Left ventricle myocardium inferior (tissue), 1 donor: ENCODE data around the gene TMEM120B. TPM values are rescaled to one million over a fixed set of nuclear protein-coding genes. Genes with fewer than 3 reads are reported as not detected.
A peak's percentile ranks its signal among the peaks of the same experiment; 100 is the strongest.

Experiments used
- DNase-seq: peaks from one replicate; pipeline ENCODE4 v3.0.0-alpha.2; 2020
- H3K27ac ChIP-seq: fragments of 200-600 bp; replicated peaks from 2 replicates; pipeline ENCODE4 v1.8.0; 2021
- H3K27me3 ChIP-seq: fragments of 200-600 bp; 2 replicates; pipeline ENCODE4 v1.8.0; 2021; ENCODE audit warnings: low read depth
- H3K36me3 ChIP-seq: fragments of 200-600 bp; 2 replicates; pipeline ENCODE4 v1.8.0; 2021
- H3K4me1 ChIP-seq: fragments of 200-600 bp; 2 replicates; pipeline ENCODE4 v1.8.0; 2021
- H3K4me3 ChIP-seq: fragments of 200-600 bp; 2 replicates; pipeline ENCODE4 v1.8.0; 2021; ENCODE audit warnings: mild to moderate bottlenecking, moderate library complexity
- H3K9me3 ChIP-seq: fragments of 200-600 bp; replicated peaks from 2 replicates; pipeline ENCODE4 v1.8.0; 2021
- intact Hi-C: fragments of 100-400 bp; cut with micrococcal nuclease; formaldehyde crosslinking; loops from one replicate; pipeline ENCODE4 v1.11.0; 2022
- total RNA-seq: library from RNA; stranded (reverse); fragmentation: NEBNext Ultra II Directional; extraction: Animal tissue kit (Norgen Biotek cat#: 25700); gene quantifications from one replicate; pipeline ENCODE4 v1.2.1, GENCODE V29; 2021
- TF ChIP-seq, protein P1 (sequence below): fragments of 200-600 bp; IDR thresholded peaks from 2 replicates; pipeline ENCODE4 v1.8.0; 2021; ENCODE audit warnings: antibody characterized with exemption, mild to moderate bottlenecking, borderline replicate concordance
- donor health status: DM: no; HTN: yes; CAD: no; lungs with severe emphysema.

The TMEM120B gene
- total RNA-seq, 1 donor from 2014 or later = 9.2 TPM

DNA sequence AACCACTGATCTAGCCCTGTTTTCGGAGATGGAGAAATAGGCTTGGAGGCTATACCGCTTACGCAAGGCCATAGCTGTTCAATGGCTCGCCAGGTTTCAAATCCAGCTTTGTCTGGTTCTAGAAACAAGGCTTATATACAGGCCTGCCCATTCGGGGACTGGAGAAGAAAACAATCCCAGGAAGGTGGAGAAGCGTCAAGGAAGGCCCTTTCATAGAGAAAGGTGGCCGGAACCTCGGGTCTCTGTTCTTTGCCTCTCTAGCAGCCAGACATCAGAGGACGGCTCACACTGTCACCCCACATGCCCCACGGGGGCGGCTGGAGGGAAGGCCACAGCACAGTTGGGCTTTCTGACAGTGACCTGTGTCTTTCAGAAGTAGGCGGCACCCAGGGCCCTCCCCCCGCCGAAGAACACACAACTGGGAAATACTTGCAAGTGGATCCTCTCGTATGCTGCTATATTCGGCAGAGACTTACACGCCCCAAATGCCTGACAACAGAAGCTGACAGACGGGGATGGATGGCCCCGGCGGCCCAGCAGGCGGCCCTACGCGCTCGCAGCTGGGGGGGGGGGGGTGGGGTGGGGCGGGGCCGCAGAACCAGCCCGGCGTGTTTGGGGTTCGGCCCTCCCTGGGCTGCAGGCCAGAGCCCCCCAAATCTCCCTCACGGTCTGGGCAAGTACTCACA lies 86.7 kb downstream of the TMEM120B start:
- intact Hi-C loops = no loop called here
- Histone ChIP-seq H3K4me3 (peak overlapping the region; percentile 81), H3K9me3 (no peaks in the 10 kb centered on the region), H3K36me3 (peaks cover 9% of the 10 kb centered on the region), H3K4me1 (peaks cover 81% of the 10 kb centered on the region), H3K27me3 (no peaks in the 10 kb centered on the region), H3K27ac (peak overlapping the region; percentile 100)
- peak; percentile 78 for DNase-seq
- TF ChIP-seq, protein P1, sequence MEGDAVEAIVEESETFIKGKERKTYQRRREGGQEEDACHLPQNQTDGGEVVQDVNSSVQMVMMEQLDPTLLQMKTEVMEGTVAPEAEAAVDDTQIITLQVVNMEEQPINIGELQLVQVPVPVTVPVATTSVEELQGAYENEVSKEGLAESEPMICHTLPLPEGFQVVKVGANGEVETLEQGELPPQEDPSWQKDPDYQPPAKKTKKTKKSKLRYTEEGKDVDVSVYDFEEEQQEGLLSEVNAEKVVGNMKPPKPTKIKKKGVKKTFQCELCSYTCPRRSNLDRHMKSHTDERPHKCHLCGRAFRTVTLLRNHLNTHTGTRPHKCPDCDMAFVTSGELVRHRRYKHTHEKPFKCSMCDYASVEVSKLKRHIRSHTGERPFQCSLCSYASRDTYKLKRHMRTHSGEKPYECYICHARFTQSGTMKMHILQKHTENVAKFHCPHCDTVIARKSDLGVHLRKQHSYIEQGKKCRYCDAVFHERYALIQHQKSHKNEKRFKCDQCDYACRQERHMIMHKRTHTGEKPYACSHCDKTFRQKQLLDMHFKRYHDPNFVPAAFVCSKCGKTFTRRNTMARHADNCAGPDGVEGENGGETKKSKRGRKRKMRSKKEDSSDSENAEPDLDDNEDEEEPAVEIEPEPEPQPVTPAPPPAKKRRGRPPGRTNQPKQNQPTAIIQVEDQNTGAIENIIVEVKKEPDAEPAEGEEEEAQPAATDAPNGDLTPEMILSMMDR = peak; percentile 24

DNA sequence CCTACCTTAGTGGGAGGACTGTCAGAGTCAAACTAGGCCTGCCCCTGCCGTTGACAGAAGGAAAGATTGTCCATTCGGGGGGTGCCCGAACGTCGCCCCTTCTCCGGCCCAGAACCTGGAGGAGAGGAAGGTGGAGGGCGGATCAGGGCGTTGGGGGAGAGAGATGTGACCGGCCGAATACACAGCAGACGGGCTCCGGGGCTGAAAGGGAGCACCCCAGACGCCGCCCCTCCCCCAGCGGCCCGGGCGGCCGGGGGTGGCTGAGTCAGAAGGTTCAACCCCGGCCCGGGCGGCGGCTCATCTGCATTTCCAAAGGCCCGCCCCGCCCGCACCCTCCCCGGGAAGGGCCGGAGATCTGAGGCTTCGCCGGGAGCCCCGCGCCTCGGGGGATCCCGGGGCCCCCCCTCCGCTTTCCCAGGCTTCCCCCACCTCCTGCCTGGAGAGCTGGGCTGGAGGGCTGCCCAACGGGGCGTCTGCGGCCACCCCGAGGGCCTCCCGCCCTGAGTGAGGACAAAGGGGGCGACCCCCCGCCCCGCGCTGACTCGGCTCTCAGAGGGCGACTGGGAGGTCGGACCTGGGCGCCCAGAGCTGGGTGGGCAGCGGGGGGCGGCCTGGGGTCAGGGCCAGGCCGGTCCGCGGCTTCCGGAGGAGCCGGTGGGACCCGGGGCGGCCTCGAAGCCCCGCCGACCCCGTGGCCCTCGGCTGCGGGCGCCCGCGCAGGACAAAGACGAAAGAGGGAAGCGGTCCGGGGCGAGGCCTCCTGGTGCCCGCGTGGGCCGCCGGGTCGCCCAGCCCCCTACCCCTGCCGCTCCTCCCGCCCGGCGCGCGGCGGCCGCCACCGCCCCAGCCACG lies 87.5 kb downstream of the TMEM120B start:
- intact Hi-C loops = no loop called here
- peak overlapping the region; percentile 81 for H3K4me3 ChIP-seq
- H3K27me3 ChIP-seq = no peaks in the 10 kb centered on the region
- peak; percentile 94 for DNase-seq
- TF ChIP-seq, protein P1 = peak; percentile 11
- H3K4me1 ChIP-seq = peaks cover 78% of the 10 kb centered on the region
- peaks cover 9% of the 10 kb centered on the region for H3K36me3 ChIP-seq
- H3K27ac ChIP-seq = peak overlapping the region; percentile 100
- no peaks in the 10 kb centered on the region for H3K9me3 ChIP-seq

DNA sequence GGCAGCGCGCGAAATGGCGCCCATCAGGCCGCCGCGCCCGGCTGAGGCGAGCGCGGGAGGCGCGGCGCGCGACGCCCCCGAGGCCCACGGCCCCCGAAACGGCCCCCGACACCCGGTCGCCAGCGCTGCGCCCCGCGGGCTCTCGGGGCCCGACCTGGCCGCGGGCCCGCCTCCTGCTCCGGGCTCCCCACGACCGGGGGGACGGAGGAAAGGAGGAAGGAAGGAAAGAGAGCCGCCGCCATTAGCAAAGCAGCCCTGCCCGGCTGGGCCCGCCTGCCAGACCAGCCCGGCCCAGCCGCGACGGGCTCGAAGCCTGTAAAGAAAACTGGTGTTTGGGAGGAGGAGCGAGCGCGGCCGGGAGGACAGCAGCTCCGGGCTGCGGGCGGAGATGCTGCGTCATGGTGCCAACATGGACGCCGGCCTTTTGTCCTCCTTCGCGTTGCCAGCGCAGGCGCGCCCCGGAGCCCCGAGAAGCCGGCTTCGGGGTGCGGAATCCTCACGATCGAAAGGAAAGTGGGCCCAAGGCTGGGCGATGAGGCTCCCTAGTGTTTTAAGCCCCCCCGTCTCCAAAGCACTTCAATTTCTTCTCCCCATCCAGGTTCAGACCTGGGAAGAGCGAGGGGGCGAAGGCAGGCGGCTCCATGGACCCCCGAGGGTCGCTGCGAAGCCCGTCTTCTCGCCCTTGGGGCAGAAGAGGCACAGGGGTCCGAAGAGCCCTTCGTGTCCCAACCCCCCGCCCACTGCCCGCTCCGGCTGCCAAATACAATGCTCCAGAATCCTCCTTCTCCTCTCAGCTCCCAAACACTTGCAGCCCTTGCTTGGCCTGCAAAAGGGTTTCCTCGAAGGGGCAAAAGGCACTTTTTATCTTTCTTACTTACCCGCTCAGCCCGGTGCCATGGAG lies 88.4 kb downstream of the TMEM120B start:
- H3K27ac ChIP-seq = peak overlapping the region; percentile 100
- H3K27me3 ChIP-seq = no peaks in the 10 kb centered on the region
- H3K4me1 ChIP-seq = peaks cover 78% of the 10 kb centered on the region
- DNase-seq = peak; percentile 85
- peaks cover 3% of the 10 kb centered on the region for H3K36me3 ChIP-seq
- H3K4me3 ChIP-seq = peak overlapping the region; percentile 81
- no peaks in the 10 kb centered on the region for H3K9me3 ChIP-seq
- intact Hi-C loops = no loop called here
- TF ChIP-seq, protein P1 = no peak

DNA sequence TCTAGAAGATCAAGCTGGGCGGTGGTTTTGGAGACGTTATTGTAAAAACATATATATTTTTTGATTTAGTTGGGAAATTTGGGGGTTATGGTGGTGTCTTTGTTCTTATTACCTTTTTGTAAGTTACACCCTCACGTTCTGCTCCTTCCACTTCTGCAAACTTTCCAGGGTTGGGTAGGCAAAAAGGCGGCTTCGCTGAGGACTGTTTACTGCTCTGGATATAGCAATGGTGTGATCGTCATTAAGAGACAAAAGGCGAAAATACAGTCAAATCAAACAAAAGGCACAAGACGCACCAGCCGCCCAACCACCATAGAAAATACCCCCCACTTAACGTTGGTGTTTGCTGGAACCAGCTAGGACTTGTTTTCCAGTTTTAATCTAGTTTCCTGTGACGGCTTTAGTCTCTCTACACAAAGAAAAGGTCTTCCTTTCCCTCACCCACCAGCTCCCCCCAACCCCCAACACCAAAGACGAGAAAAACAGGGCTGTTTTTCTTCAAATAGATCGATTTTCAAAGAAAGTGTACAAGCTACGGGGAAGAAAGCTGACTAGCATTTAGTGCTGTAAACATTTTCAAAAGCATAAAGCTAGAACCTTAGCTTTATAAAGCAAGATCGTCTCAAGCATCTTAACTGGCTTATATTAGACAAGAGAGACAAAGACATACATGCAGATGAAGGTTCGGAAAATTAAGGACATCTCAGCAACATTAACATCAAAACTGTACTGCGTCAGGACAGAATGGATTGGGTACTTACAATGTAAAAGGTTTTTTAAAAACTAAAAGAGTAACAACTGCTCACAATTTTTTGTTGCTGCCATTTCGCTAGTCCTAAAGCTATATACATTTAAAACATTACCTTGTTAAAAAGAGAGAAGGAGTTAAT lies 89.3 kb downstream of the TMEM120B start:
- TF ChIP-seq, protein P1 = no peak
- Histone ChIP-seq H3K27me3 (no peaks in the 10 kb centered on the region), H3K4me3 (peak overlapping the region; percentile 81), H3K36me3 (no peaks in the 10 kb centered on the region), H3K4me1 (peaks cover 78% of the 10 kb centered on the region), H3K27ac (peak overlapping the region; percentile 100), H3K9me3 (no peaks in the 10 kb centered on the region)
- intact Hi-C loops = no loop called here
- DNase-seq = no peak
